ENCODE measurements around the gene TTC3. TPM values are rescaled to one million over a fixed set of nuclear protein-coding genes. Genes with fewer than 3 reads are reported as not detected.
A peak's percentile ranks its signal among the peaks of the same experiment; 100 is the strongest.

Gene TTC3, protein sequence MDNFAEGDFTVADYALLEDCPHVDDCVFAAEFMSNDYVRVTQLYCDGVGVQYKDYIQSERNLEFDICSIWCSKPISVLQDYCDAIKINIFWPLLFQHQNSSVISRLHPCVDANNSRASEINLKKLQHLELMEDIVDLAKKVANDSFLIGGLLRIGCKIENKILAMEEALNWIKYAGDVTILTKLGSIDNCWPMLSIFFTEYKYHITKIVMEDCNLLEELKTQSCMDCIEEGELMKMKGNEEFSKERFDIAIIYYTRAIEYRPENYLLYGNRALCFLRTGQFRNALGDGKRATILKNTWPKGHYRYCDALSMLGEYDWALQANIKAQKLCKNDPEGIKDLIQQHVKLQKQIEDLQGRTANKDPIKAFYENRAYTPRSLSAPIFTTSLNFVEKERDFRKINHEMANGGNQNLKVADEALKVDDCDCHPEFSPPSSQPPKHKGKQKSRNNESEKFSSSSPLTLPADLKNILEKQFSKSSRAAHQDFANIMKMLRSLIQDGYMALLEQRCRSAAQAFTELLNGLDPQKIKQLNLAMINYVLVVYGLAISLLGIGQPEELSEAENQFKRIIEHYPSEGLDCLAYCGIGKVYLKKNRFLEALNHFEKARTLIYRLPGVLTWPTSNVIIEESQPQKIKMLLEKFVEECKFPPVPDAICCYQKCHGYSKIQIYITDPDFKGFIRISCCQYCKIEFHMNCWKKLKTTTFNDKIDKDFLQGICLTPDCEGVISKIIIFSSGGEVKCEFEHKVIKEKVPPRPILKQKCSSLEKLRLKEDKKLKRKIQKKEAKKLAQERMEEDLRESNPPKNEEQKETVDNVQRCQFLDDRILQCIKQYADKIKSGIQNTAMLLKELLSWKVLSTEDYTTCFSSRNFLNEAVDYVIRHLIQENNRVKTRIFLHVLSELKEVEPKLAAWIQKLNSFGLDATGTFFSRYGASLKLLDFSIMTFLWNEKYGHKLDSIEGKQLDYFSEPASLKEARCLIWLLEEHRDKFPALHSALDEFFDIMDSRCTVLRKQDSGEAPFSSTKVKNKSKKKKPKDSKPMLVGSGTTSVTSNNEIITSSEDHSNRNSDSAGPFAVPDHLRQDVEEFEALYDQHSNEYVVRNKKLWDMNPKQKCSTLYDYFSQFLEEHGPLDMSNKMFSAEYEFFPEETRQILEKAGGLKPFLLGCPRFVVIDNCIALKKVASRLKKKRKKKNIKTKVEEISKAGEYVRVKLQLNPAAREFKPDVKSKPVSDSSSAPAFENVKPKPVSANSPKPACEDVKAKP (N-terminal part only)
- 100 to 1,000 TPM in 3 of 4 donors, 10 to 100 TPM in 1; 97.5 to 226 (median 144) TPM for total RNA-seq

DNA sequence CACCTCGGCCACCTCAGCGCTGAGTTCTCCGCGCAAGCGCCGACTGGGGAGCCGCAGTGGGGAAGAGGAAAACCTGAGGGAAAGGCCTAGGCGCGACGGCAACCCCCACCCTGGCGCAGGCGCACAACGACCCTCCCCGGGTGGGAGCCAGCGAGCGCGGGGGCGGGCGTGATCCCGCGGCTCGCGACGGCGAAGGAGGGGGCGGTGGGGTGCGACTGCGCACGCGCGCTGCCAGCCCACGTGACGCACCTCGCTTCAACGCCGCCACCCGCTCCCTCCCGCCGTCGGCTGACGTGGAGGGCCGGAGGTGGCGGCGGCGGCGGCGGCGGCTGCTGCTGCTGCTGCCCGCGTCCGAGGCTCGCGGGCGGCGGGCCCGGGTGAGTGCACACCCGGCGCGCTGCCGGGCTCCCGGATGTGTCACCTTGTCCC, at the start of gene TTC3, which contains the start of gene PIGP:
Gene TTC3 (plus strand): TSS at position 267 of the 429 bp plus-strand sequence. CDS start 14,004 bp downstream, outside the sequence.
Gene PIGP (minus strand): TSS at position 84 of the 429 bp plus-strand sequence. CDS start 556 bp downstream, outside the sequence.
- peak; percentile 86 to 97 (median 95) for DNase-seq
- peak; percentile 74 to 92 for TF ChIP-seq POLR2A (IDR thresholded peaks at IDR 0.05)
- TF ChIP-seq, protein P1, sequence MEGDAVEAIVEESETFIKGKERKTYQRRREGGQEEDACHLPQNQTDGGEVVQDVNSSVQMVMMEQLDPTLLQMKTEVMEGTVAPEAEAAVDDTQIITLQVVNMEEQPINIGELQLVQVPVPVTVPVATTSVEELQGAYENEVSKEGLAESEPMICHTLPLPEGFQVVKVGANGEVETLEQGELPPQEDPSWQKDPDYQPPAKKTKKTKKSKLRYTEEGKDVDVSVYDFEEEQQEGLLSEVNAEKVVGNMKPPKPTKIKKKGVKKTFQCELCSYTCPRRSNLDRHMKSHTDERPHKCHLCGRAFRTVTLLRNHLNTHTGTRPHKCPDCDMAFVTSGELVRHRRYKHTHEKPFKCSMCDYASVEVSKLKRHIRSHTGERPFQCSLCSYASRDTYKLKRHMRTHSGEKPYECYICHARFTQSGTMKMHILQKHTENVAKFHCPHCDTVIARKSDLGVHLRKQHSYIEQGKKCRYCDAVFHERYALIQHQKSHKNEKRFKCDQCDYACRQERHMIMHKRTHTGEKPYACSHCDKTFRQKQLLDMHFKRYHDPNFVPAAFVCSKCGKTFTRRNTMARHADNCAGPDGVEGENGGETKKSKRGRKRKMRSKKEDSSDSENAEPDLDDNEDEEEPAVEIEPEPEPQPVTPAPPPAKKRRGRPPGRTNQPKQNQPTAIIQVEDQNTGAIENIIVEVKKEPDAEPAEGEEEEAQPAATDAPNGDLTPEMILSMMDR (IDR thresholded peaks at IDR 0.05), result no peak
- H3K4me1 ChIP-seq, result peaks cover 0 to 24% (median 5%) of the 10 kb centered on the region in 4 donors
- H3K27me3 ChIP-seq, result no peaks in the 10 kb centered on the region
- H3K9me3 ChIP-seq, result no peaks in the 10 kb centered on the region
- H3K4me3 ChIP-seq, result peak within 1 kb of the TSS; percentile 68 to 92 (median 90)
- H3K36me3 ChIP-seq, result peaks cover 0 to 8% (median 0%) of the 10 kb centered on the region in 3 donors
- H3K27ac ChIP-seq, result peak within 1 kb of the TSS; percentile 94 to 99 (median 98)

- Histone ChIP-seq H3K9me3 (no peaks in the 10 kb centered on the region), H3K27me3 (no peaks in the 10 kb centered on the region), H3K27ac (no peak overlapping the region), H3K36me3 (no peaks in the 10 kb centered on the region), H3K4me3 (no peak overlapping the region), H3K4me1 (no peaks in the 10 kb centered on the region)
- no peak for DNase-seq
- no peak for TF ChIP-seq POLR2A (IDR thresholded peaks at IDR 0.05)
- TF ChIP-seq, protein P1 (IDR thresholded peaks at IDR 0.05), result no peak
Measured at GRCh38 chr21:37026499-37026898, 46.6 kb upstream of the TTC3 start.

DNA sequence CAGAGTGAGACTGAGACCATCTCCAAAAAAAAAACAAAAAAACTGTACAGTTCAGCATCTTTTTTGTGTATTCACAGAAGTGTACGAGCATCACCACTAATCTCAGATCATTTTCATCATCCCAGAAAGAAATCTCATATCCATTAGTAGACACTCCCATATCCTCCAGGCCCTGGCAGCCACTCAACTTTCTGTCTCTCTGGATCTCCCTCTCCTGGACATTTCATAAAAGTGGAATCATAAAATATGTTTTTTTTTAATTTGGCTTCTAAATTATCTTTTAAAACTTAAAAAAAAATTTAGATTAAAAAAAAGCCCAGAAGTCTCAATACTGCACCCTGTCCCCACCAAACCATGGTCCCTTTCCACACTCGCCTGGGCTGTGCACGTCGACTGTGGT, 44.5 kb upstream of the TTC3 start:
- Histone ChIP-seq H3K4me1 (no peaks in the 10 kb centered on the region), H3K27me3 (no peaks in the 10 kb centered on the region), H3K9me3 (no peaks in the 10 kb centered on the region), H3K4me3 (no peak overlapping the region), H3K36me3 (no peaks in the 10 kb centered on the region), H3K27ac (no peak overlapping the region)
- DNase-seq, result no peak
- no peak for TF ChIP-seq POLR2A (IDR thresholded peaks at IDR 0.05)
- TF ChIP-seq, protein P1 (IDR thresholded peaks at IDR 0.05), result no peak

- no peaks in the 10 kb centered on the region for H3K9me3 ChIP-seq
- TF ChIP-seq, protein P1 (IDR thresholded peaks at IDR 0.05), result no peak
- no peak for TF ChIP-seq POLR2A (IDR thresholded peaks at IDR 0.05)
- H3K27ac ChIP-seq, result no peak overlapping the region
- H3K4me1 ChIP-seq, result no peaks in the 10 kb centered on the region
- DNase-seq, result no peak
- no peaks in the 10 kb centered on the region for H3K27me3 ChIP-seq
- H3K36me3 ChIP-seq, result no peaks in the 10 kb centered on the region
- H3K4me3 ChIP-seq, result no peak overlapping the region
Measured at GRCh38 chr21:37030864-37031263, 42.2 kb upstream of the TTC3 start.

- Histone ChIP-seq H3K27ac (no peak overlapping the region), H3K36me3 (no peaks in the 10 kb centered on the region), H3K4me1 (no peaks in the 10 kb centered on the region), H3K4me3 (no peak overlapping the region), H3K9me3 (no peaks in the 10 kb centered on the region), H3K27me3 (no peaks in the 10 kb centered on the region)
- no peak for DNase-seq
- TF ChIP-seq, protein P1 (IDR thresholded peaks at IDR 0.05), result no peak
- no peak for TF ChIP-seq POLR2A (IDR thresholded peaks at IDR 0.05)
Measured at GRCh38 chr21:37032293-37032692, 40.8 kb upstream of the TTC3 start.
